ENCODE measurements around the gene ONECUT3. TPM values are rescaled to one million over a fixed set of nuclear protein-coding genes. Genes with fewer than 3 reads are reported as not detected.

Gene ONECUT3
- polyA plus RNA-seq, 1 of the 3 experiments (the other 2 are of a cell fraction) = not detected

- no peaks in the 10 kb centered on the region for H3K9me2 ChIP-seq
- no peak overlapping the region for H3K9ac ChIP-seq
- H4K20me1 ChIP-seq (ENCODE audit: insufficient read depth) = no peaks in the 10 kb centered on the region
- TF ChIP-seq RFX5 (IDR thresholded peaks at IDR 0.05; ENCODE audit: low read length) = no peak
- no peak for TF ChIP-seq SMC3 (IDR thresholded peaks at IDR 0.05; ENCODE audit: low read depth, low read length)
- TF ChIP-seq USF2 (IDR thresholded peaks at IDR 0.05; ENCODE audit: borderline replicate concordance, low read depth, low read length) = no peak
- TF ChIP-seq MXI1 (IDR thresholded peaks at IDR 0.05; ENCODE audit: low read depth, low read length) = no peak
- TF ChIP-seq REST (IDR thresholded peaks at IDR 0.05; ENCODE audit: low read depth, low read length) = no peak
- no peak for TF ChIP-seq FOXJ3 (CRISPR knock-in tag; IDR thresholded peaks at IDR 0.05)
- DNase-seq = no peak
- H3K9me3 ChIP-seq = no peaks in the 10 kb centered on the region
- H3K27ac ChIP-seq (ENCODE audit: low read depth in 2 of 2, low read length in 1 of 2) = no peak overlapping the region
- H2AFZ ChIP-seq (ENCODE audit: low read depth) = no peak overlapping the region
- no peaks in the 10 kb centered on the region for H3F3A ChIP-seq (replicated peaks; ENCODE audit: insufficient read depth)
- ChIA-PET CTCF (interaction anchor here (0.6 kb wide), 1 partner anchor 47 kb away, joined by 3 read pairs; no protein-coding TSS in a partner anchor), POLR2A (interaction anchor here (0.6 kb wide), 1 partner anchor 11 kb away, joined by 4 read pairs; no protein-coding TSS in a partner anchor)
- H3K4me1 ChIP-seq (ENCODE audit: control insufficient read depth in 1 of 2, insufficient read depth in 2 of 2, low read depth in 1 of 2, low read length in 1 of 2) = no peaks in the 10 kb centered on the region
- no peak overlapping the region for H3K4me3 ChIP-seq (ENCODE audit: low read depth in 2 of 2, low read length in 1 of 2)
- no peaks in the 10 kb centered on the region for H3K36me3 ChIP-seq (replicated peaks in 1 of 2; ENCODE audit: control insufficient read depth in 1 of 2, insufficient read depth in 2 of 2, low read length in 1 of 2)
- WGBS (ENCODE audit: low lambda C conversion rate) = 55% methylated on average over 1 of the region's 1 CpG
- no peak overlapping the region for H3K4me2 ChIP-seq
- peaks cover 52% of the 10 kb centered on the region for H3K27me3 ChIP-seq (ENCODE audit: insufficient read depth)
- no peaks in the 10 kb centered on the region for H3K79me2 ChIP-seq (ENCODE audit: insufficient read depth)
These were observed 35.9 kb upstream of the ONECUT3 start for GRCh38 chr19:1717200-1717969.

- no peak overlapping the region for H3K9ac ChIP-seq
These were observed 35.4 kb upstream of the ONECUT3 start for GRCh38 chr19:1717970-1718264.

More at GRCh38 chr19:1717970-1718264, 35.4 kb upstream of the ONECUT3 start:
- Histone ChIP-seq H3K9me2 (no peaks in the 10 kb centered on the region), H3K4me3 (ENCODE audit: low read depth in 2 of 2, low read length in 1 of 2) (no peak overlapping the region), H4K20me1 (ENCODE audit: insufficient read depth) (no peaks in the 10 kb centered on the region), H3F3A (replicated peaks; ENCODE audit: insufficient read depth) (no peaks in the 10 kb centered on the region), H3K9me3 (no peaks in the 10 kb centered on the region), H3K27ac (ENCODE audit: low read depth in 2 of 2, low read length in 1 of 2) (no peak overlapping the region), H3K36me3 (replicated peaks in 1 of 2; ENCODE audit: control insufficient read depth in 1 of 2, insufficient read depth in 2 of 2, low read length in 1 of 2) (no peaks in the 10 kb centered on the region), H3K4me2 (no peak overlapping the region), H2AFZ (ENCODE audit: low read depth) (no peak overlapping the region), H3K27me3 (ENCODE audit: insufficient read depth) (peaks cover 52% of the 10 kb centered on the region), H3K79me2 (ENCODE audit: insufficient read depth) (no peaks in the 10 kb centered on the region), H3K4me1 (ENCODE audit: control insufficient read depth in 1 of 2, insufficient read depth in 2 of 2, low read depth in 1 of 2, low read length in 1 of 2) (no peaks in the 10 kb centered on the region)
- TF ChIP-seq RFX5 (IDR thresholded peaks at IDR 0.05; ENCODE audit: low read length) (no peak), MEF2A (IDR thresholded peaks at IDR 0.05; ENCODE audit: borderline replicate concordance, low read depth) (no peak), FOSL2 (IDR thresholded peaks at IDR 0.05; ENCODE audit: borderline replicate concordance, low read depth) (no peak), TAF1 (IDR thresholded peaks at IDR 0.05; ENCODE audit: borderline replicate concordance, low read depth, low read length) (no peak), CHD2 (IDR thresholded peaks at IDR 0.05; ENCODE audit: low read length, partially characterized antibody) (no peak), RXRA (IDR thresholded peaks at IDR 0.05; ENCODE audit: borderline replicate concordance, low read depth) (no peak)
- DNase-seq = no peak
- WGBS (ENCODE audit: low lambda C conversion rate) = 45% methylated on average over 2 of the region's 2 CpGs
- ChIA-PET CTCF (interaction anchor here (0.6 kb wide), 1 partner anchor 48 kb away, joined by 3 read pairs; no protein-coding TSS in a partner anchor), POLR2A (interaction anchor here (0.6 kb wide), 1 partner anchor 10 kb away, joined by 4 read pairs; no protein-coding TSS in a partner anchor)
